GM23248 (cell line): ENCODE data around the gene DUS2. TPM values are rescaled to one million over a fixed set of nuclear protein-coding genes. Genes with fewer than 3 reads are reported as not detected.

ENCODE experiments used
- DNase-seq: peaks from one replicate; pipeline ENCODE4 v3.0.0-alpha.2; 2015
- H2AFZ ChIP-seq: fragments of 200-600 bp; sonication (generic); 2 replicates; pipeline ENCODE4 v1.6.1; 2016; ENCODE audit warnings: antibody characterized with exemption
- H3F3A ChIP-seq: fragments of 200-600 bp; sonication (generic); 2 replicates; pipeline ENCODE4 v1.6.1; 2016; ENCODE audit warnings: mild to moderate bottlenecking, antibody characterized with exemption, mixed run types; ENCODE audit not compliant: insufficient read depth
- H3K27ac ChIP-seq: fragments of 200-600 bp; sonication (generic); 2 replicates; pipeline ENCODE4 v1.5.1; 2016; ENCODE audit warnings: mild to moderate bottlenecking
- H3K27me3 ChIP-seq: fragments of 200-600 bp; sonication (generic); replicated peaks from 2 replicates; pipeline ENCODE4 v1.6.1; 2016; ENCODE audit warnings: mild to moderate bottlenecking; ENCODE audit not compliant: insufficient read depth
- H3K36me3 ChIP-seq: fragments of 200-600 bp; sonication (generic); 2 replicates; pipeline ENCODE4 v1.6.1; 2016; ENCODE audit warnings: low read depth, mild to moderate bottlenecking
- H3K4me1 ChIP-seq: fragments of 200-600 bp; sonication (generic); 2 replicates; pipeline ENCODE4 v1.6.1; 2016; ENCODE audit warnings: mild to moderate bottlenecking; ENCODE audit not compliant: insufficient read depth
- H3K4me2 ChIP-seq: fragments of 200-600 bp; sonication (generic); one replicate; pipeline ENCODE4 v1.6.1; 2016; ENCODE audit warnings: mild to moderate bottlenecking; ENCODE audit not compliant: unreplicated experiment
- H3K4me3 ChIP-seq: fragments of 200-600 bp; sonication (generic); 2 replicates; pipeline ENCODE4 v1.5.1; 2016; ENCODE audit warnings: mild to moderate bottlenecking
- H3K79me2 ChIP-seq: fragments of 200-600 bp; sonication (generic); 2 replicates; pipeline ENCODE4 v1.6.1; 2016; ENCODE audit warnings: mild to moderate bottlenecking; ENCODE audit not compliant: insufficient read depth
- H3K9ac ChIP-seq: fragments of 200-600 bp; sonication (generic); 2 replicates; pipeline ENCODE4 v1.6.1; 2016; ENCODE audit warnings: mild to moderate bottlenecking
- H3K9me2 ChIP-seq: fragments of 200-600 bp; sonication (generic); 2 replicates; pipeline ENCODE4 v1.6.1; 2016; ENCODE audit warnings: mixed run types, mild to moderate bottlenecking, moderate library complexity; ENCODE audit not compliant: insufficient read depth
- H3K9me3 ChIP-seq: fragments of 200-600 bp; sonication (generic); one replicate; pipeline ENCODE4 v1.6.1; 2017; ENCODE audit warnings: low read depth
- H4K20me1 ChIP-seq: fragments of 200-600 bp; sonication (generic); 2 replicates; pipeline ENCODE4 v1.6.0; 2016; ENCODE audit not compliant: insufficient read depth
- EZH2 ChIP-seq: fragments of 200-600 bp; sonication (generic); IDR thresholded peaks from 2 replicates; pipeline ENCODE4 v1.6.1; 2018; ENCODE audit warnings: antibody characterized with exemption, mild to moderate bottlenecking; ENCODE audit not compliant: insufficient read depth, poor library complexity, severe bottlenecking
- EZH2phosphoT487 ChIP-seq: fragments of 200-600 bp; sonication (generic); IDR thresholded peaks from 2 replicates; pipeline ENCODE4 v1.6.1; 2018; ENCODE audit warnings: antibody characterized with exemption, moderate library complexity, mild to moderate bottlenecking, low read depth; ENCODE audit not compliant: insufficient read depth
- WGBS, 2 experiments: methylation state at CpG; one replicate each; pipeline ENCODE4 v1.1.6; 2015 to 2017; ENCODE audit warnings: low lambda C conversion rate in 2 of 2, low coverage in 1 of 2; ENCODE audit errors: missing lambda C conversion rate in 2 of 2; 5-methylcytosine and 5-hydroxymethylcytosine counted together
- in situ Hi-C: fragments of 300-500 bp; cut with MboI; formaldehyde crosslinking; loops from 2 replicates; pipeline ENCODE4 v1.15.0; 2020
- polyA plus RNA-seq: library from polyadenylated mRNA; unstranded; fragments of >200 nt; fragmentation: Nextera tagmentation; extraction: Ambion mirVana; gene quantifications from 2 replicates; pipeline ENCODE4 v1.2.1, GENCODE V29; 2016
- total RNA-seq: library from RNA; depleted of rRNA; stranded (reverse); fragments of >200 nt; shearing (Covaris generic); gene quantifications from 2 replicates; pipeline ENCODE4 v1.2.3, GENCODE V29; 2014

Gene DUS2
- total and polyA plus RNA-seq, 2 experiments from 2014 or later, result 14.0 to 18.4 TPM

GRCh38 chr16:68073902-68074760 lies 51.0 kb downstream of the DUS2 start:
- no peak overlapping the region for H3K4me3 ChIP-seq
- no peak for TF ChIP-seq EZH2phosphoT487
- no peak for TF ChIP-seq EZH2
- no peaks in the 10 kb centered on the region for H3K27me3 ChIP-seq
- in situ Hi-C loops, result no loop called here
- H3K27ac ChIP-seq, result no peak overlapping the region
- no peaks in the 10 kb centered on the region for H3K9me3 ChIP-seq
- WGBS, 2 experiments, result 93 to 97% methylated on average over 9 of the region's 9 CpGs
- DNase-seq, result no peak
- no peak overlapping the region for H2AFZ ChIP-seq
- no peaks in the 10 kb centered on the region for H3K36me3 ChIP-seq
- no peaks in the 10 kb centered on the region for H4K20me1 ChIP-seq
- H3K4me1 ChIP-seq, result peaks cover 5% of the 10 kb centered on the region; the same call in 1 of the 2 replicates
- no peaks in the 10 kb centered on the region for H3K79me2 ChIP-seq
- no peaks in the 10 kb centered on the region for H3F3A ChIP-seq
- no peak overlapping the region for H3K4me2 ChIP-seq
- H3K9ac ChIP-seq, result no peak overlapping the region
- no peaks in the 10 kb centered on the region for H3K9me2 ChIP-seq

- H3K4me1 ChIP-seq, result peaks cover 5% of the 10 kb centered on the region; the same call in 1 of the 2 replicates
- H3K9ac ChIP-seq, result no peak overlapping the region
- H2AFZ ChIP-seq, result no peak overlapping the region
- 90 to 91% methylated on average over 6 of the region's 6 CpGs for WGBS, 2 experiments
- H3F3A ChIP-seq, result no peaks in the 10 kb centered on the region
- no peaks in the 10 kb centered on the region for H3K27me3 ChIP-seq
- no peak overlapping the region for H3K27ac ChIP-seq
- in situ Hi-C loops, result no loop called here
- TF ChIP-seq EZH2phosphoT487 (no peak), EZH2 (no peak)
- H3K4me2 ChIP-seq, result no peak overlapping the region
- H3K9me3 ChIP-seq, result no peaks in the 10 kb centered on the region
- no peak for DNase-seq
- no peaks in the 10 kb centered on the region for H3K79me2 ChIP-seq
- no peak overlapping the region for H3K4me3 ChIP-seq
- no peaks in the 10 kb centered on the region for H3K9me2 ChIP-seq
- H4K20me1 ChIP-seq, result no peaks in the 10 kb centered on the region
- H3K36me3 ChIP-seq, result no peaks in the 10 kb centered on the region
Observed at GRCh38 chr16:68074850-68075555, 51.9 kb downstream of the DUS2 start.

- no peaks in the 10 kb centered on the region for H4K20me1 ChIP-seq
- no peaks in the 10 kb centered on the region for H3K79me2 ChIP-seq
- TF ChIP-seq EZH2phosphoT487, result no peak
- no peak for TF ChIP-seq EZH2
- H3K4me1 ChIP-seq, result peaks cover 5% of the 10 kb centered on the region; the same call in 1 of the 2 replicates
- WGBS, 2 experiments, result 98 to 100% methylated on average over 3 of the region's 3 CpGs
- no peaks in the 10 kb centered on the region for H3K36me3 ChIP-seq
- no peak overlapping the region for H3K4me3 ChIP-seq
- H3K27me3 ChIP-seq, result no peaks in the 10 kb centered on the region
- no peak overlapping the region for H3K27ac ChIP-seq
- no peak overlapping the region for H2AFZ ChIP-seq
- no peak overlapping the region for H3K4me2 ChIP-seq
- no peaks in the 10 kb centered on the region for H3K9me2 ChIP-seq
- no peaks in the 10 kb centered on the region for H3K9me3 ChIP-seq
- no peak overlapping the region for H3K9ac ChIP-seq
- H3F3A ChIP-seq, result no peaks in the 10 kb centered on the region
- DNase-seq, result no peak
- in situ Hi-C loops, result no loop called here
Observed at GRCh38 chr16:68075980-68076379, 52.9 kb downstream of the DUS2 start.

GRCh38 chr16:68076560-68076959 lies 53.5 kb downstream of the DUS2 start:
- H3K9ac ChIP-seq, result no peak overlapping the region
- no peak overlapping the region for H3K4me3 ChIP-seq
- H2AFZ ChIP-seq, result no peak overlapping the region
- H3K9me2 ChIP-seq, result no peaks in the 10 kb centered on the region
- H4K20me1 ChIP-seq, result no peaks in the 10 kb centered on the region
- H3K4me1 ChIP-seq, result peaks cover 5% of the 10 kb centered on the region; the same call in 1 of the 2 replicates
- H3F3A ChIP-seq, result no peaks in the 10 kb centered on the region
- H3K79me2 ChIP-seq, result no peaks in the 10 kb centered on the region
- TF ChIP-seq EZH2phosphoT487 (no peak), EZH2 (no peak)
- no peaks in the 10 kb centered on the region for H3K9me3 ChIP-seq
- no peak overlapping the region for H3K4me2 ChIP-seq
- no peaks in the 10 kb centered on the region for H3K36me3 ChIP-seq
- H3K27me3 ChIP-seq, result no peaks in the 10 kb centered on the region
- WGBS, 2 experiments, result 80 to 85% methylated on average over 3 of the region's 3 CpGs
- DNase-seq, result no peak
- H3K27ac ChIP-seq, result no peak overlapping the region
- in situ Hi-C loops, result no loop called here
